GM18951 (cell line): ENCODE measurements around the gene RNF175.

Experiments
- POLR2A ChIP-seq: IDR thresholded peaks from 4 replicates; pipeline ENCODE4 v1.6.1; 2011; ENCODE audit warnings: mild to moderate bottlenecking; ENCODE audit not compliant: insufficient read length, insufficient read depth; ENCODE audit errors: extremely low read depth
- in situ Hi-C: fragments of 300-500 bp; cut with MboI; formaldehyde crosslinking; loops from one replicate; pipeline ENCODE4 v1.12.0; 2022; ENCODE audit warnings: low sequenced_read_pairs, mixed read lengths, inconsistent platforms; ENCODE audit not compliant: unreplicated experiment

Gene RNF175

DNA sequence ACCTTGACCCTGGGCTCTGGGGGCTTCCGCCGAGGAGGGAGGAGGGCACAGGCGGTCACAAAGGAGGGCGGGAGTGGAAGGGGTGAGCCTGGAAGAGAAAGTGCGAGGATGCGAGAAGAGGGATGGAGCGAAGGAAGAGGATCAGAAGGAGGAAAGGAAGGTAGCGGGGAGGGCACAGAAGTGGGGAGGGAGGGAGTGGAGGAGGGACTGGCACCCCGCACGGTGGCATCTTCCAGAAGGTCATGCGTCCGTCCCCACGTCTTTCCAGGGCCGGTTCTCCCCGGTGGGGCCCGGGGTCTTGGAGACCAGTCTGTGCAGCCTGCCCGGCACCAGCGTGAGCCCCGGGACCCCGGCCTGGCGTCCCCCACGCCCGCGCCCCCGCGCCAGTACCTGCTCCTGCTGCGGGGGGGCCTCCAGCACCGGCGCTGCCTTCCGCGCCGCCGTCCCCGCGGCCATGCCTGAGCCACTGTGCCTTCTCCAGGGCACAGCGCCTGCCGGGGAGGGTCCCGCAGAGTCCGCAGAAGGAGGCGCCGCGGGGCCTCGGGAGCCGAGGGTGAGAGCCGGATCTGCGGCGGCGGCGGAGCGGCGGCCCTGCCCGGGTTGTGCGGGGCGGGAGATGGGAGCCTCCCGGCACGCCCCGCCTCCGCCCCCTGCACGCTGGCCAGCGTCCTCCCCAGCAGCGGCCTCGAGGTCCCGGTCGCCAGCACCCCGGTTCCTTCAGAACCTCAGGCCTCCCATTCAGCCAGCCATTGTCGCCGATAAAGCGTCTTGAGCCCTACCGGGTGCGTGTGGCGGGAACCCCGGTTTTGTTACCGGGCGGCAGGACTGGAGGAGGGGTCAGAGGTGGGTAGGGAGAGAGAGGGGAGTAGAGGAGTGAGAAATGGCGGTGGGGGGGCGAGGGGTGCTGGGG lies at the start of gene RNF175:
TSS of gene RNF175 (minus strand) at position 618 of the 910 bp plus-strand sequence. CDS start at position 456, 162 bp downstream.
- in situ Hi-C loops, result no loop called here
- no peak for TF ChIP-seq POLR2A

GRCh38 chr4:153809307-153809706 lies 49.5 kb upstream of the RNF175 start:
- TF ChIP-seq POLR2A, result no peak
- in situ Hi-C loops, result no loop called here

DNA sequence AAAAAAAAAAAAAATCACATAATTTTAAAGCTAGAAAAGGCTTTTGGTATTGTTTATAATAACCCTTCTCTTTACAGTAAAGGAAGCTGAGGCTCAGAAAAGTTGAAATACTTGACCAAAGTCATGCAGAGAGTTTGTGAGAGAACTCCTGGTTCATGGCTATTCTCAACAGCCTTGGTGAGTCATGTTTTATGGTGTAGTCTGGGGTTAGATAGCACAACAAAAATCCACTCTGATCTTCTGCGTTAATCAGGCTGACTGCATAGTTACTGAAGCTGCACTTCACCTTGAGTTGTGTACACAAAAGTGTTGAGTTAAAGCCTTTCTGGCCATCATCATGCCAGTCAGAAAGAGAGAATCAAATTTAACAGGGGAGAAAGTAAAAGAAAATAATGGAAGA lies 48.4 kb upstream of the RNF175 start:
- in situ Hi-C loops, result no loop called here
- no peak for TF ChIP-seq POLR2A

DNA sequence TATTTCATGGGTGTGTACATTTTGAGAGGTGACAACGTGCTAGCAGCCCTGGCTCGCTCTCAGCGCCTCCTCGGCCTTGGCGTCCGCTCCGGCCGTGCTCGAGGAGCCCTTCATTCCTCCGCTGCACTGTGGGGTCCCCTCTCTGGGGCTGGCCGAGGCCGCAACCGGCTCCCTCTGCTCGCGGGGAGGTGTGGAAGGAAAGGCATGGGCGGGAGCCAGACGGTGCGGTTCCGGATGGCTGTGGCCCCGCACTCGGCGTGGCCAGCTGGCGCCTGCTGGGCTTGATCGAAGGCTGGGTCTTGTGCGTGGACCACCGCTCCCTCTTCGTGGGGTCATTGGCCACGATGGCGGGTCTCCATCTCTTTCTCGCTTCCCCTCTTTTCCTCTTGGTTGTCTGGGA lies 46.2 kb upstream of the RNF175 start:
- in situ Hi-C loops, result no loop called here
- TF ChIP-seq POLR2A, result no peak

DNA sequence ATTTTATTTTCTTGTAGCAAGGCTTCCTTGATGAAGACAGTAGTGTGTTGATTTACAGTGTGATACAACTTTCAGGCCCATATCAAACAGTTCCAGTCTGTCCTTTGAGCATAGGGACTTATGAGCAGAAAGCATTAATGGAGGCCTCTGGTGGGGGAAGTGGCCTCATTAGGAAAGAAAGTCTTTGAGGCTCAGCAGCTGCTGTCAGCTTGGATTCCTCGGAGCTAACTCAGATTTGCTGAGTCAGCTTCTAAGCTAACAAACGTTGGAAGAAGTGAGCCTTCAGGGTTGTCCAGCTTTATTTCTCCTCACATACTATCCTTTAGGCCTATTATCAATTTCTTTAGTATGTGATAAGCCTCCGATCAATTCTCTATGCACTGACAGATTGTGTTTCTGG lies 44.9 kb upstream of the RNF175 start:
- in situ Hi-C loops, result no loop called here
- no peak for TF ChIP-seq POLR2A

- TF ChIP-seq POLR2A, result no peak
- in situ Hi-C loops, result no loop called here
These were observed 39.9 kb upstream of the RNF175 start for GRCh38 chr4:153799694-153800074.

DNA sequence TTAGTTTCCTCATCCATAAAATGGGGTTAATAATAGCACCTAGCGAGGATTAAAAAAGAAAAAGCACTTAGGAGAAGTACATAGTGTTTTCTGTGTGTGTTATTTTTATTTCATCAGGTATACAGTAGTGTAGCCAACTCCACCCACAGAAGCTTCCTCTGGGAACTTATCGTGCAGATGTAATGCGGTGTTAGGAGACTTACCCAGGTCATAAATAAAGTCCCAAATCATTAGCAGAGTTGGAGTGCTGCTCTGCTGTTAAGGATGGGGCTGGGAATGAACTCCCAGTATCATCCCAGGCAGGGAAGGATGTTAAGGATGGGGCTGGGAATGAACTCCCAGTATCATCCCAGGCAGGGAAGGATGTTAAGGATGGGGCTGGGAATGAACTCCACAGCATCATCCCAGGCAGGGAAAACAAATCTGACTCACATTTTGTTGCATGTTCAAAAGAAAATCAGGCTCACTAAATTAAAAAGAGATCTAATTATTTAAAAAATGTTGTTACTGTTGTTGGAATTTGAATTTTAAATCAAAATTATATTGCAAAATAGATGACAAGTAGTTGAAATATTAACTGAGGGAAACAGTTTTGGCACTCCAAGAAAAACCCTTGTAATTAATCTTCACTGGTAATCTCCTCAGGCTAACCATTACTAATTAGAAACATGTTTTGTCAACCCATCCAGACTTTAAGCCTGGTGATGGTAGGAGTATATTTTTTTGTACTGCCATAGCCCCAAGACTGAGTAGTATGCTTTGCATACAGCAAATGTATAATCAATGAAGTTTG lies 39.3 kb upstream of the RNF175 start:
- in situ Hi-C loops, result no loop called here
- TF ChIP-seq POLR2A, result no peak

DNA sequence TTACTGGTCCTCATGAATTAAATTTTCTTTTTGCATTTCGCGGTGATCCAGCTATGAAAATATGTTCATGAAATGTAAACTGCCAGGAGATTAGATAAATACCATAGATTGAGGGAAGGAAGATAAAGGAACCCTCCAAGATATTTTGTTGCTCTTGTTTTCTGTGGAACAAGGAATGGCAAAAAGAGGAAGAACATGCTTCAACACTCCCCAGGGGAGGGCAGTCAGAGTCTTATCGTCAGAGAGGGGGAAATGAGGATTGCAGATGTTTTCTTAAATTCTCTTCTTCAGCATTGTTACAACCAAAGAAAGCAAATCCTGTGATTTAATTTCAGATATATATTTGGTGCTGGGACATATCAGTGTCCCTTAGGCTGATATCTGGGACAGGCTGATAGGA lies 38.6 kb upstream of the RNF175 start:
- in situ Hi-C loops, result no loop called here

GRCh38 chr4:153794006-153794405 lies 34.2 kb upstream of the RNF175 start:
- in situ Hi-C loops, result no loop called here

More for the DNA sequence above, 38.6 kb upstream of the RNF175 start:
- no peak for TF ChIP-seq POLR2A

GRCh38 chr4:153792618-153793247 lies 32.9 kb upstream of the RNF175 start:
- in situ Hi-C loops, result no loop called here
- no peak for TF ChIP-seq POLR2A

More at GRCh38 chr4:153794006-153794405, 34.2 kb upstream of the RNF175 start:
- no peak for TF ChIP-seq POLR2A

DNA sequence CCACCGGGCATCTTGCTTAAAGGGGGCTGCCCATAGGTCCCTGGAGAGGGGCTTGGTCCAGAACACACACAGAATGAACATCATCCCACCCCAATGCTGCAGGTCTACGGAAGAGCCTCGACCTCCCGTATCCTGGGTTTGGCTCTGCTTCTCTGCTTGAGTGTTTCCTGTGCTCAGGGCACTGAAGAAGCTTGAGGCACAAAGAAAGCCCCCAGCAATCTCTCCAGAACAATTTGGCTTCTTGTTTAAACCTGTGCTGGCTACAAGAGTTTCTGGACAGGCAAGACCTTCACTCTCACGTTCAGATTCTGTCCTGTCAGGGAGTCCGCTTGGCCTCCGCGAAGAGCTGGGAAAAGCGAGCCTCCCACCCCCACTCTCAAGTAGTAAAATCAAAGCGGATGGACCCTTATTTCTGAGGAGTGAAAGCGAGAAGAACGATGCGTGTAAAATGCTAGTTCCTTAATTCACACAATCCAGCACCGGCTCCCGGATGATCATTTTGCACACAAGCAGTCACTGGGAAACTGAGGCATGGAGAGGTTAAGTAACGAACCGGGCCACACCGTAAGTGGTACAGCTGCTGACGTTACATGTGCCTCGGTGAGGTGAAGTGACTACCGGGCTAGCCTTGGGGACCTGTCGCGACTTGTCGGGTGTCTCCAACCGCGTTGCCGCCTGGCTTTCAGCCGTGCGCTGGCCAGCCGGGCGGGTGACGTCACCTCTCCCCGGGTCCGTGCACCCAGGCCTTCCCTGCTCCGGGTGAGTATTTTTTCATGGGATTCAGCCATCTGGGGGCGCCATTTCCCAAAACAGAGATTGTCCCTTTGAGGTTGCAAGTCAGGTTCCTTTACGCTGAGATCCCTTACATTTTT lies 32.2 kb upstream of the RNF175 start:
- in situ Hi-C loops, result no loop called here
- no peak for TF ChIP-seq POLR2A

GRCh38 chr4:153790962-153791551 lies 31.2 kb upstream of the RNF175 start:
- in situ Hi-C loops, result no loop called here
- no peak for TF ChIP-seq POLR2A
